ENCODE measurements around the gene PIF1.

Gene PIF1

GRCh38 chr15:64773606-64774005 is 51.8 kb downstream of the PIF1 start:
- CTCF ChIA-PET, result no interaction called here
- no peak for DNase-seq (ENCODE audit: low read depth, low spot score)
- POLR2A ChIA-PET, result no interaction called here
- no peak for TF ChIP-seq CTCF (IDR thresholded peaks at IDR 0.05; ENCODE audit: insufficient read depth, low read length, missing control alignments)
- no peak overlapping the region for H3K4me3 ChIP-seq (ENCODE audit: low read depth, low read length)

GRCh38 chr15:64772964-64773363 is 52.5 kb downstream of the PIF1 start:
- no peak overlapping the region for H3K4me3 ChIP-seq (ENCODE audit: low read depth, low read length)
- TF ChIP-seq CTCF (IDR thresholded peaks at IDR 0.05; ENCODE audit: insufficient read depth, low read length, missing control alignments), result no peak
- ChIA-PET CTCF (no interaction called here), POLR2A (no interaction called here)
- no peak for DNase-seq (ENCODE audit: low read depth, low spot score)

- ChIA-PET CTCF (interaction anchor here (1.5 kb wide), 1 partner anchor 37 kb away, joined by 3 read pairs; no protein-coding TSS in a partner anchor), POLR2A (no interaction called here)
- DNase-seq (ENCODE audit: low read depth, low spot score), result no peak
- H3K4me3 ChIP-seq (ENCODE audit: low read depth, low read length), result no peak overlapping the region
- no peak for TF ChIP-seq CTCF (IDR thresholded peaks at IDR 0.05; ENCODE audit: insufficient read depth, low read length, missing control alignments)
These were observed 53.0 kb downstream of the PIF1 start for GRCh38 chr15:64772488-64772887.

DNA sequence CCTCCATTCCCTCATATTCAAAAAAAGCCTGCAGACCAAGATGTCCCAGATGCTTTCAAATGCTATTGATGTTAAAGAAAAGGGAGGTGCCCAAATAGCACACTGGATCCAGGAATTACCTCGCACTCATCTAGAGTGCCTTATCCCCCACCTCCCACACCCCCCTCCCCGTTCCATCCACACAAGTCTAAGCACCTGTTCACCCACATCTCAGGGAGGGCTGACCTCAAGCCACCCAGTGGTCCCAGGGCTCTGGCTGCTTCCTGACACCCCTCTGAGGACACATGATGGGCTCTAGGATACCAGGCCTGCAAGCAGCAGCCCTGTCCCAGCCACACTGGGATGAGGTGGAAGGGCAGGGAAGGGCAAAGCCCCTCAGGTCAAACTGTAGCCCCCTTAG is 54.8 kb downstream of the PIF1 start:
- H3K4me3 ChIP-seq (ENCODE audit: low read depth, low read length), result no peak overlapping the region
- ChIA-PET CTCF (no interaction called here), POLR2A (no interaction called here)
- no peak for TF ChIP-seq CTCF (IDR thresholded peaks at IDR 0.05; ENCODE audit: insufficient read depth, low read length, missing control alignments)
- DNase-seq (ENCODE audit: low read depth, low spot score), result no peak

DNA sequence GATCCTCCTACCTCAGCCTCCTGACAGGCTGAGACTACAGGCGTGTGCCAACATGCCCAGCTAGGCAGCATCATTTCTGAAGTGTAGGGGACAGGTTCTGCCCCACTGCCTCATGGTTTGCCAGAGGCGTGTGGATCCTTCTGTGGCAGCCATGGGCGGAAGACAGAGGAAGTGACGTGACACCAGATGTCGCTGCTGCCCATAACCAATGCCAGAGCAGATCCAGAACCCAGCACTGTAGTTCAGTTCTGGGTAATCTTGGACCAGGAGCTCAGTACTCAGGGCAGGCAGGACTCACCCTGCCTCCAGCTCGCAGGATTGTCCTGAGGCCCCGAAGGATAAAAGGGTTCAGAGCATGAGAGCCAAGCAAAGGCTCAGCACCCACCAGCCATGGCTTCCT is 58.2 kb downstream of the PIF1 start:
- ChIA-PET POLR2A (no interaction called here), CTCF (interaction anchor here (0.7 to 1.4 kb wide), 6 partner anchors 35 to 139 kb away, joined by 3 to 5 read pairs (median 4); no protein-coding TSS in a partner anchor)
- DNase-seq (ENCODE audit: low read depth, low spot score), result no peak
- H3K4me3 ChIP-seq (ENCODE audit: low read depth, low read length), result no peak overlapping the region
- TF ChIP-seq CTCF (IDR thresholded peaks at IDR 0.05; ENCODE audit: insufficient read depth, low read length, missing control alignments), result no peak

- ChIA-PET POLR2A (no interaction called here), CTCF (no interaction called here)
- TF ChIP-seq CTCF (IDR thresholded peaks at IDR 0.05; ENCODE audit: insufficient read depth, low read length, missing control alignments), result no peak
- no peak overlapping the region for H3K4me3 ChIP-seq (ENCODE audit: low read depth, low read length)
- no peak for DNase-seq (ENCODE audit: low read depth, low spot score)
These were observed 59.4 kb downstream of the PIF1 start for GRCh38 chr15:64766058-64766457.

All from AG04449 (cell line).